ENCODE data around the gene SUCLG2.
"Not testable (repeated sequence)": the region's sequence is repeated elsewhere in the genome, so short reads cannot be mapped to it uniquely, and the experiment has no call there.

SUCLG2 gene

GRCh38 chr3:67608034-67608433, 46.4 kb downstream of the SUCLG2 start:
- DNase-seq (ENCODE audit: low read depth in 2 of 2): no peak

GRCh38 chr3:67605377-67605776, 49.0 kb downstream of the SUCLG2 start:
- no peak for DNase-seq (ENCODE audit: low read depth in 2 of 2)

DNA sequence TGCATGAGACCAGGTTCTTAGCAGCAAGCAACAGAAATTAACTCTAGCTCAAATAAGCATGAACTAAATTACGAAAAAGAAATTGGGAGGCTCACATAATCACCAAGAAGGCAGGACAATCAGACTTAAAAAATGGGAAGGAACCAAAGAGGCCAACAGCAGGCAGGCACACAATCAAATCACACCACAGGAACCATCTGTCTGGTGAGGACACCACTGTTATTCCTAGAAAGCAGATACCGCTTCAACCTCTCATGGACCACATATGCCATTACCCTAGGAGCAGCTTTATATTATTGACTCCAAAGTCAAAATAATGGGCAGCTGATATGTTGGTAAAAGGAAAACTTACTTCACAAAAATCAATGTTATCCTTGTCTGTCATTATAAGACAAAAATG, 51.6 kb downstream of the SUCLG2 start:
- DNase-seq (ENCODE audit: low read depth in 2 of 2): no peak

DNA sequence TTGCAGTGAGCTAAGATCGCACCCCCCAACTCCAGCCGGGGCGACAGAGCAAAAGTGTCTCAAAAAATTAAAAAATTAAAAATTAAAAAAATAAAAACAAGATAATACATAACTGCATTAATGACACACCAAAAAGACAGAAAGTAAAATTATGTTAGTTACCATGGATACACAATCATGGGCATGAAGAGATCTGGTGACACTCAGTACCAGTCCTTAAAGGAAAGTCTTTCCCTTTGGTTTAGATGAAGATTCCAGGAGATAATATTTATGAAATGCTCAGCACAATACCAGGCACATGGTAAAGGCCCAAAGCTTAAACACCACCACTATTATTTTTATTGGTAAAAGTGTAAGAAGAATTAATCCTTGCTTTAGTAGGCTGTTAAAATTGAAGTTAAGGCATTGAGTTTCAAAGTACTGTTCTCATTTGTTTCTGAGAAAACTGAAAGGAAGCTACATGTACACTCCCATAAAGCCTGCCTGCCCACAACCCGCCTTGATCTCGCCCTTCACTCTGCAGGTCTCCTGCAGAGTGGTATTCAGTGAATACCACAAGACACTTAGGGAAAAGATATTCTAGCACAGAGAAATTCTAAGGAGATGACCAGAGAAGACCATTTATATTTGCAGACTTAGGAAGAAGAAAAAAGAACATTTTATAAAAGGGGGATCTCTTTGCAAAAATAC, 52.3 kb downstream of the SUCLG2 start:
- DNase-seq (ENCODE audit: low read depth in 2 of 2): no peak

DNA sequence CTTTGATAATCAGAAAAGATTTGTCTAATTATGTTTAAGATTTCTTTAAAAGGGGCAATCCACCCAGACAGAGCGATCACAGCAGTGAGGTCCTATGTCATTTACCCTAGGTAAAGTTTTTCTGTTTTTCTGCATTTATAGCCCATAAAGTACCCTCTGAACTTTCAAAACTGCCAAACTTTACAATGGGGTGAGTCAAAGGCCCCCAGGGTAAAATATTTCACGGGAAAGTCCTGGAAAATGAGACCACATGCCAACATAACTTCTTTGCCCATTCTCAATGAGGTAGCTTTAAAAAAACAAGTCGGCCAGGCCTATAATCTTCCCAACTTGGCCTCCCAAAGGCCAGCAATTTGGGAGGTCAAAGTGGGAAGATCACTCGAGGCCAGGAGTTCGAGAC, 53.0 kb downstream of the SUCLG2 start:
- no peak for DNase-seq (ENCODE audit: low read depth in 2 of 2)

DNA sequence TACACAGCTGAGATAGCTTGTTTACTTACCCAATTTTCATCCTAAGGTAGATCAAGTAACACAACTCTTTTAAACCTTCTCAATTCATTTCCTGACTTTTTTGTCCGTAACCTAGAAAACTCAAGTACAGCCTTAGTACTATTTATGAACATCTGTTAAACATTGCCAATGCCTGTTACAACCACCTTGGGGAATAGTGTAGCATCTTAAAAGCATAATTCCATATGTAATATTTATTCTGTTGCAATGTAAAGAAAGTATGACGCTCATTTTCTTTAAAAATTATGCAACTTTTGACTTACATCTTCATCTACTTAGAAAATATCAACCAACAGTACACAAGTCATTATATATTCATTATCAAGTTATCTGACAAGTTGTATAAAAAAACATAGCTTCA, 54.6 kb downstream of the SUCLG2 start:
- DNase-seq (ENCODE audit: low read depth in 2 of 2): no peak

- DNase-seq (ENCODE audit: low read depth in 2 of 2): no peak
Observed at GRCh38 chr3:67598814-67599556, 55.4 kb downstream of the SUCLG2 start.

DNA sequence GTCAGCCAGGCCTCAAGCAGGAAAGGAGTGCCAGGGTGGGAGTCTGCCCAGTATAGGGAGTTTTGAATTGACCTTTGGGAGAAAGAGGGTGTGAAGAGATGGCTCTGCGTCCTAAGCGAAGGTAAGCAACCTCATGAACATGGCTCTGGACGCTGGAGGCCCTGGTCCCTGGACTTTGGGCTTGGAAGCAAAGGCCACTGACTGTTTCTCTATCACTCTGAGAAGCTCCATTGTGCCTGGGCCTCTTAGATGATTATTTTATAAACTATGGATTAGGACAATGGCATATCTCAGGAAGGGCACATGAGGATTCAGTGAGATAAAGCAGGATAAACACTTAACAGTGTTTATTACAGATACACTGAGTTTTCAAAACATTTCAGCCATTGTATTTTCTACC, 59.0 kb downstream of the SUCLG2 start:
- no peak for DNase-seq (ENCODE audit: low read depth in 2 of 2)

DNA sequence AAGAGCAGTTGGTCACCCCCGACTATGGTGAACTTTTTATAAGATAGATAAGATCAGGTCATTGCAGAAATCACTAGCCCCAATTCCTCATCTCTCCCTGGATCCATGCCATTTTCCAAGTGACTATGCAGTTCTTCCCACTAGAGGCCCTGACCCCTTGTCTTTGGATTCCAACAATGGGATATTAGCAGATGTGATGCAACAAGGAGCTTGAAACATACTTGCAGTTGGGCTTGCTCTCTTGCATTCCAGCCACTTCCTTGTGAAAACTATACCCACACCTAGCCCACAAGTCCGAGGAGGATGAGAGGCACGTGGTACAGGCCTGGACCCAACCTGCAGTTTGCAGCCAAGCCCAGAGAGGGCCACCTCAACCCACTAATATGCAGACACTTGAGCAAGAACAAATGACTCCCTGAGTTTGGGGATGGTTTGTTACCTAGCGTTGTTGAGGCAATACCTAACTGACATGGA, 60.6 kb downstream of the SUCLG2 start:
- DNase-seq (ENCODE audit: low read depth in 2 of 2): no peak

GRCh38 chr3:67592057-67592456, 62.4 kb downstream of the SUCLG2 start:
- DNase-seq (ENCODE audit: low read depth in 2 of 2): no peak

DNA sequence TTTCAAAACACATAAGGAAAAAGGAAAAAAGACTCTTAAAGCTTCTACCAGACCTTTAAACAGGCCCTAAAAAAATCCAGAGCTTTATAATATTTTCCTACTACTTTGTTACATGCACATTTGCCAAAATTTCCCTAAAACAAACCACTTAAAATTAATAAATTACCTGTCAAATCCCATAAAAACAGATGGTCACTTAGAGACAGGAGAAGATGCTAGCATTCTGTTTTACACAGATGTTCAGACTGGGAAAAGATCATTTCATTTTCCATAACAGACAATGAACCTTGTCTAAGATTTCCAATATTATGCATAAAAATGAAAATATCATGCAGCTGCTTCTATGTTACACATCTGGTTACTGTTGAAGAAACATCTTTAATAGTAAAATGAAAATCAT, 66.6 kb downstream of the SUCLG2 start:
- no peak for DNase-seq (ENCODE audit: low read depth in 2 of 2)

- no peak for DNase-seq (ENCODE audit: low read depth in 2 of 2)
Observed at GRCh38 chr3:67587301-67587700, 67.1 kb downstream of the SUCLG2 start.

DNA sequence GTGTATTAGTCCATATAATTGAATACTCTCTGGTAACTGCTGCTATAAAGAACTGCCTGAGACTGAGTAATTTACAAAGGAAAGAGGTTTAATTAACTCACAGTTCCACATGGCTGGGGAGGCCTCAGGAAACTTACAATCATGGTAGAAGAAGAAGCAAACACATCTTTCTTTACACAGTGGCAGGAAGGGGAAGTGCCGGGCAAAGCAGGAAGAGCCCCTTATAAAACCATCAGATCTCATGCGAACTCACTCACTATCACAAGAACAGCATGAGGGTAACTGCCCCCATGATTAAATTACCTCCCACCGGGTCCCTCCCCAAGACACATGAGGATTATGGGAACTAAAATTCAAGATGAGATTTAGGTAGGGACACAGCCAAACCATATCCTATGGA, 69.8 kb downstream of the SUCLG2 start:
- DNase-seq (ENCODE audit: low read depth in 2 of 2): not testable (repeated sequence)

GRCh38 chr3:67580430-67581000, 73.9 kb downstream of the SUCLG2 start:
- no peak for DNase-seq (ENCODE audit: low read depth in 2 of 2)

DNA sequence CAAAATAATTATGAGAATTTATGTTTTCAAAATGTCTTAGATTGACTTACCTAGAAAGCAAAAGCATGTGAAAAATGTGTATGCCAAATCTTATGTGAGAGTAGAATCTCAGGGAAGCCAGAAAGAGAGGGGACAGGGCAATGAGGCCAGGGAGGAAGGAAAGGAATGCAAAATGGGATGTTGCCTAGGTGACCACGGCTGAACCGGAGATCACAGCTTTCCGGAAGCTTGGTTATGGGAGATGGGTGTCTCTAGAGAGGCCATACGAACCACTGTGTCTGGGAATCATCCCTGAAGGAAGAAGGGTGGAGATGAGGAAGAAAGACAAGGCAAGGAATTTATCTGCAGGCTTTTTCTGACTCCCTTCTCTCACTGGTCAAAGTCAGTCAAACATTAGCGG, 76.0 kb downstream of the SUCLG2 start:
- DNase-seq (ENCODE audit: low read depth in 2 of 2): no peak

DNA sequence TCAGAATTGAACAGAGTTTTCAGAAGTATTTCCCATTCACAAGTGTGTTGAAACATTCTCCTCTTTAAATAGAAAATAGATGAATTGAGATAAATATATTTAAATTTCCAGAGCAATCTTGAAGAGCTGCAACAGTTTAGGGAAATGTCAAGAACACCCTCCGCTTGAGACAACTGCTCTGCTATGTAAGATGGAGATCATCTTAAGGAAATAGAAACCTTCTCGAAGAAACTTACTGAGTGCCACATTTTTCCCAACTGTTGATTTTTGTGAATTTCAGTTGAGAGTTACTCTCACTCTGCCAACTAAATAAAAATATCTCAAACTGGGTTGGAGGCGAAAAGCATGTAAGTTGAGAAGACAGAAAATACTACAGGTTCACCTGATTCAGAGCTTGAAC, 78.0 kb downstream of the SUCLG2 start:
- no peak for DNase-seq (ENCODE audit: low read depth in 2 of 2)

DNA sequence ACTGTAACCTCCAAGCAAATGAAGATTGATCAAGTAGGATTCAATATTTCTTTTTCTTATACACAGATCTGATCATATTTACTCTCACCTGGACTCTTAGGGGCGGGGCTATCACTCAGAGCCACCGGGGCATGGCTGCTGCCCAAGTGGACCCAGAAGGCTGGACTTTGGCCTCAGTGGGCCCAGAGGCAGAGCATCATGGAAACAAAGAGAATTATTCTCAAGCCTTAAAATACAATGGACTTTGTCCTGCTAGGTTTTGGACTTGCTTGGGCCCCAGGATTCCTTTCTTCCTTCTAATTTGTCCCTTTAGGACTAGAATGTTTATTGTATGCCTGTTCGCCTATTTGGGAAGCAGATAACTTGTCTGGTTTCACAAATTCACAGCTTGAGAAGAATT, 85.1 kb downstream of the SUCLG2 start:
- DNase-seq (ENCODE audit: low read depth in 2 of 2): no peak

DNA sequence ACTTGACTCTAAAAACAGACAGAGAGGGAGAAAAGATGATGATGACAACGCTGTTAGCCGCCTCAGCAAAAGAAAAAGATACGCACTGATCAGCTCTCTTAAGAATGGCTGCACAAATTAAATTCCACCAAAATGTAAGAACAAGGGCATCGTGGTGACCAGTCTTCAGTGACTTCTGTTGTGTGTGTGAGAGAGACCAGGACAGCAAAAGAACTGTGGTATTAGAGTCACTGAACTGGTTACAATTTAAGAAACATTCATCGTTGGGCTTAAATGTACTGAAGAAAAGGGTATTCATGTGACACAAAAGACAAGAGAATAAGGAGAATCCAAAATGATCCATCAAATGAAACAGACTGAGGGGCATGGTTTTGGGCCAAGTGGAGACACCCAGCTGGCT, 86.5 kb downstream of the SUCLG2 start:
- DNase-seq (ENCODE audit: low read depth in 2 of 2): no peak

- no peak for DNase-seq (ENCODE audit: low read depth in 2 of 2)
Observed at GRCh38 chr3:67564973-67565372, 89.4 kb downstream of the SUCLG2 start.

- DNase-seq (ENCODE audit: low read depth in 2 of 2): no peak
Observed at GRCh38 chr3:67564008-67564407, 90.4 kb downstream of the SUCLG2 start.

GRCh38 chr3:67561667-67562394, 92.6 kb downstream of the SUCLG2 start:
- no peak for DNase-seq (ENCODE audit: low read depth in 2 of 2)

DNA sequence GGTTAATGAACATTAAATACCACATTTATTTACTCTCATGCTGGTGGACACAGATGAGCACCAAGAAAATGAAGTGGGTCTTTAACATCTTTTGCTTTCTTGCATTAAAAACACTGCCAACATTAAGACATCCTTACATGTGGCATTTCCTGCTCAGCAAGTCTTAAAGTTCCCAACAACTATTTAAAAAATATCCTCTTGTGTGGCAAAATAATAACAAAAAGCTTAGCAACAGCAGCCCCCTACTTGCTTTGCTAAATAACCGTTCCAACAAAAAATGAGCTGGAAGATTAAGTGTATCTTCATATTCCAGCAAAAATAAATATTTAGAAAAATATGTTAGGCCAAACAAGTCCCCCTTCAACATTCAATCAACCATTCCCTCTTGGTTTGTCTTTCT, 93.1 kb downstream of the SUCLG2 start:
- DNase-seq (ENCODE audit: low read depth in 2 of 2): no peak
